ENCODE results near the gene MBLAC2.

Gene MBLAC2

GRCh38 chr5:90474235-90475107, at the start of gene MBLAC2, which contains the start of gene POLR3G:
Gene MBLAC2, minus strand, starts transcription at chr5:90474771. Its CDS starts 479 bp downstream, at chr5:90474292.
Gene POLR3G, plus strand, starts transcription at chr5:90474864. Its CDS starts 10,704 bp downstream, at chr5:90485568.
- H3K27ac Mint-ChIP-seq (ENCODE audit: low read depth) = peak within 1 kb of the TSS; percentile 87
- ATAC-seq (replicated peaks; ENCODE audit: extremely low read depth, poor library complexity, severe bottlenecking) (peak; percentile 87), DNase-seq (ENCODE audit: low spot score in 2 of 2) (peak; percentile 82 to 84)
- H3K9me3 Mint-ChIP-seq = no peaks in the 10 kb centered on the region
- H3K4me3 Mint-ChIP-seq = peak within 1 kb of the TSS; percentile 97
- H3K4me1 Mint-ChIP-seq = peaks cover 40% of the 10 kb centered on the region
- H3K36me3 Mint-ChIP-seq (ENCODE audit: insufficient read depth) = peaks cover 15% of the 10 kb centered on the region
- H3K27me3 Mint-ChIP-seq = no peaks in the 10 kb centered on the region

- H3K27me3 Mint-ChIP-seq = no peaks in the 10 kb centered on the region
- H3K4me3 Mint-ChIP-seq = no peak overlapping the region
- peaks cover 32% of the 10 kb centered on the region for H3K36me3 Mint-ChIP-seq (ENCODE audit: insufficient read depth)
- H3K9me3 Mint-ChIP-seq = no peaks in the 10 kb centered on the region
- H3K4me1 Mint-ChIP-seq = peaks cover 30% of the 10 kb centered on the region
- H3K27ac Mint-ChIP-seq (ENCODE audit: low read depth) = no peak overlapping the region
- DNase-seq (ENCODE audit: low spot score in 2 of 2) (no peak), ATAC-seq (replicated peaks; ENCODE audit: extremely low read depth, poor library complexity, severe bottlenecking) (no peak)
These were observed 44.5 kb upstream of the MBLAC2 start for GRCh38 chr5:90519081-90519480.

- peaks cover 28% of the 10 kb centered on the region for H3K36me3 Mint-ChIP-seq (ENCODE audit: insufficient read depth)
- ATAC-seq (replicated peaks; ENCODE audit: extremely low read depth, poor library complexity, severe bottlenecking) = no peak
- peaks cover 30% of the 10 kb centered on the region for H3K4me1 Mint-ChIP-seq
- H3K27me3 Mint-ChIP-seq = no peaks in the 10 kb centered on the region
- H3K4me3 Mint-ChIP-seq = no peak overlapping the region
- no peaks in the 10 kb centered on the region for H3K9me3 Mint-ChIP-seq
- peak overlapping the region; percentile 9 for H3K27ac Mint-ChIP-seq (ENCODE audit: low read depth)
- no peak for DNase-seq (ENCODE audit: low spot score in 2 of 2)
These were observed 44.1 kb upstream of the MBLAC2 start for GRCh38 chr5:90518661-90519060.

- H3K27me3 Mint-ChIP-seq = no peaks in the 10 kb centered on the region
- ATAC-seq (replicated peaks; ENCODE audit: extremely low read depth, poor library complexity, severe bottlenecking) (no peak), DNase-seq (ENCODE audit: low spot score in 2 of 2) (no peak)
- no peaks in the 10 kb centered on the region for H3K9me3 Mint-ChIP-seq
- no peak overlapping the region for H3K4me3 Mint-ChIP-seq
- H3K36me3 Mint-ChIP-seq (ENCODE audit: insufficient read depth) = peaks cover 14% of the 10 kb centered on the region
- H3K4me1 Mint-ChIP-seq = peaks cover 10% of the 10 kb centered on the region
- H3K27ac Mint-ChIP-seq (ENCODE audit: low read depth) = peak overlapping the region; percentile 72
These were observed 39.9 kb upstream of the MBLAC2 start for GRCh38 chr5:90514520-90514919.

- Mint-ChIP-seq H3K9me3 (no peaks in the 10 kb centered on the region), H3K36me3 (ENCODE audit: insufficient read depth) (no peaks in the 10 kb centered on the region), H3K27me3 (no peaks in the 10 kb centered on the region), H3K4me3 (no peak overlapping the region), H3K4me1 (no peaks in the 10 kb centered on the region), H3K27ac (ENCODE audit: low read depth) (no peak overlapping the region)
- ATAC-seq (replicated peaks; ENCODE audit: extremely low read depth, poor library complexity, severe bottlenecking) (no peak), DNase-seq (ENCODE audit: low spot score in 2 of 2) (no peak)
These were observed 35.9 kb upstream of the MBLAC2 start for GRCh38 chr5:90510438-90510837.

GRCh38 chr5:90506221-90506620, 31.6 kb upstream of the MBLAC2 start:
- ATAC-seq (replicated peaks; ENCODE audit: extremely low read depth, poor library complexity, severe bottlenecking) (no peak), DNase-seq (ENCODE audit: low spot score in 2 of 2) (no peak)
- Mint-ChIP-seq H3K36me3 (ENCODE audit: insufficient read depth) (no peaks in the 10 kb centered on the region), H3K27ac (ENCODE audit: low read depth) (no peak overlapping the region), H3K4me1 (no peaks in the 10 kb centered on the region), H3K4me3 (no peak overlapping the region), H3K27me3 (no peaks in the 10 kb centered on the region), H3K9me3 (no peaks in the 10 kb centered on the region)

GRCh38 chr5:90504743-90505142, 30.2 kb upstream of the MBLAC2 start:
- no peak for DNase-seq (ENCODE audit: low spot score in 2 of 2)
- Mint-ChIP-seq H3K27ac (ENCODE audit: low read depth) (no peak overlapping the region), H3K4me3 (no peak overlapping the region), H3K36me3 (ENCODE audit: insufficient read depth) (no peaks in the 10 kb centered on the region), H3K27me3 (no peaks in the 10 kb centered on the region), H3K9me3 (no peaks in the 10 kb centered on the region), H3K4me1 (no peaks in the 10 kb centered on the region)
- ATAC-seq (replicated peaks; ENCODE audit: extremely low read depth, poor library complexity, severe bottlenecking) = no peak

- no peak for ATAC-seq (replicated peaks; ENCODE audit: extremely low read depth, poor library complexity, severe bottlenecking)
- H3K9me3 Mint-ChIP-seq = no peaks in the 10 kb centered on the region
These were observed 29.0 kb upstream of the MBLAC2 start for GRCh38 chr5:90503596-90503995.

GRCh38 chr5:90495146-90495545, 20.6 kb upstream of the MBLAC2 start:
- no peaks in the 10 kb centered on the region for H3K4me1 Mint-ChIP-seq
- H3K36me3 Mint-ChIP-seq (ENCODE audit: insufficient read depth) = peaks cover 1% of the 10 kb centered on the region

More at GRCh38 chr5:90503596-90503995, 29.0 kb upstream of the MBLAC2 start:
- no peaks in the 10 kb centered on the region for H3K36me3 Mint-ChIP-seq (ENCODE audit: insufficient read depth)
- H3K27ac Mint-ChIP-seq (ENCODE audit: low read depth) = no peak overlapping the region
- DNase-seq (ENCODE audit: low spot score in 2 of 2) = no peak
- H3K4me3 Mint-ChIP-seq = no peak overlapping the region
- H3K27me3 Mint-ChIP-seq = no peaks in the 10 kb centered on the region
- no peaks in the 10 kb centered on the region for H3K4me1 Mint-ChIP-seq

GRCh38 chr5:90494043-90494442, 19.5 kb upstream of the MBLAC2 start:
- H3K27me3 Mint-ChIP-seq = no peaks in the 10 kb centered on the region
- H3K36me3 Mint-ChIP-seq (ENCODE audit: insufficient read depth) = peaks cover 1% of the 10 kb centered on the region
- ATAC-seq (replicated peaks; ENCODE audit: extremely low read depth, poor library complexity, severe bottlenecking) (no peak), DNase-seq (ENCODE audit: low spot score in 2 of 2) (no peak)
- no peak overlapping the region for H3K4me3 Mint-ChIP-seq
- H3K27ac Mint-ChIP-seq (ENCODE audit: low read depth) = no peak overlapping the region
- H3K9me3 Mint-ChIP-seq = no peaks in the 10 kb centered on the region
- no peaks in the 10 kb centered on the region for H3K4me1 Mint-ChIP-seq

More at GRCh38 chr5:90495146-90495545, 20.6 kb upstream of the MBLAC2 start:
- Mint-ChIP-seq H3K27me3 (no peaks in the 10 kb centered on the region), H3K27ac (ENCODE audit: low read depth) (no peak overlapping the region), H3K4me3 (no peak overlapping the region), H3K9me3 (no peaks in the 10 kb centered on the region)
- DNase-seq (ENCODE audit: low spot score in 2 of 2) = no peak
- no peak for ATAC-seq (replicated peaks; ENCODE audit: extremely low read depth, poor library complexity, severe bottlenecking)

- Mint-ChIP-seq H3K4me1 (no peaks in the 10 kb centered on the region), H3K9me3 (no peaks in the 10 kb centered on the region), H3K4me3 (no peak overlapping the region), H3K27ac (ENCODE audit: low read depth) (no peak overlapping the region), H3K36me3 (ENCODE audit: insufficient read depth) (no peaks in the 10 kb centered on the region), H3K27me3 (no peaks in the 10 kb centered on the region)
- ATAC-seq (replicated peaks; ENCODE audit: extremely low read depth, poor library complexity, severe bottlenecking) (no peak), DNase-seq (ENCODE audit: low spot score in 2 of 2) (no peak)
These were observed 14.2 kb upstream of the MBLAC2 start for GRCh38 chr5:90488791-90489190.

GRCh38 chr5:90484540-90484939, 10.0 kb upstream of the MBLAC2 start:
- Mint-ChIP-seq H3K4me1 (no peaks in the 10 kb centered on the region), H3K4me3 (no peak overlapping the region), H3K27me3 (no peaks in the 10 kb centered on the region), H3K36me3 (ENCODE audit: insufficient read depth) (no peaks in the 10 kb centered on the region), H3K9me3 (no peaks in the 10 kb centered on the region), H3K27ac (ENCODE audit: low read depth) (no peak overlapping the region)
- DNase-seq (ENCODE audit: low spot score in 2 of 2) (no peak), ATAC-seq (replicated peaks; ENCODE audit: extremely low read depth, poor library complexity, severe bottlenecking) (no peak)

GRCh38 chr5:90483206-90483605, 8.6 kb upstream of the MBLAC2 start:
- no peak overlapping the region for H3K27ac Mint-ChIP-seq (ENCODE audit: low read depth)
- no peaks in the 10 kb centered on the region for H3K36me3 Mint-ChIP-seq (ENCODE audit: insufficient read depth)
- no peaks in the 10 kb centered on the region for H3K27me3 Mint-ChIP-seq
- H3K4me1 Mint-ChIP-seq = no peaks in the 10 kb centered on the region
- DNase-seq (ENCODE audit: low spot score in 2 of 2) (no peak), ATAC-seq (replicated peaks; ENCODE audit: extremely low read depth, poor library complexity, severe bottlenecking) (no peak)
- H3K9me3 Mint-ChIP-seq = no peaks in the 10 kb centered on the region
- H3K4me3 Mint-ChIP-seq = no peak overlapping the region

Data from central memory CD8-positive, alpha-beta T cell (primary cell).